H1 (cell line): ENCODE measurements around the gene PDIA3. TPM values are rescaled to one million over a fixed set of nuclear protein-coding genes. Genes with fewer than 3 reads are reported as not detected.

Source experiments
- CTCF ChIA-PET: fragments of 300-600 bp; sonication (Branson Sonifier 250); formaldehyde crosslinking; loops from one replicate; lab custom pipeline; 2021; ENCODE audit not compliant: partially characterized antibody; lab: Charles Lee
- POLR2A ChIA-PET: fragments of 300-600 bp; sonication (Branson Sonifier 250); formaldehyde crosslinking; loops from one replicate; lab custom pipeline; 2021; ENCODE audit warnings: inconsistent platforms; ENCODE audit not compliant: partially characterized antibody; lab: Charles Lee
- DNase-seq, 2 experiments: peaks; one replicate each; pipeline versions ENCODE4 v3.0.0 to v3.0.0-alpha.2; 2010 to 2022; ENCODE audit warnings: low spot score in 2 of 2, low read depth in 1 of 2, mixed read lengths in 1 of 2
- FAIRE-seq: peaks from 2 replicates; lab custom pipeline; 2011; peaks lifted over from hg19 to GRCh38; lab: Jason Lieb, UNC
- H2AFZ ChIP-seq: 2 replicates; pipeline ENCODE4 v1.8.1; 2012; ENCODE audit warnings: low read length, inconsistent platforms
- H2AK5ac ChIP-seq: 2 replicates; pipeline ENCODE4 v1.6.1; 2013; ENCODE audit warnings: low read depth, low read length
- H2BK120ac ChIP-seq: replicated peaks from 2 replicates; pipeline ENCODE3; 2013; ENCODE audit warnings: low read depth, low read length, inconsistent platforms
- H2BK12ac ChIP-seq: 2 replicates; pipeline ENCODE4 v1.6.1; 2013; ENCODE audit warnings: low read depth, low read length
- H2BK15ac ChIP-seq: 2 replicates; pipeline ENCODE4 v1.6.1; 2013; ENCODE audit warnings: low read length
- H2BK20ac ChIP-seq: 2 replicates; pipeline ENCODE4 v1.6.1; 2013; ENCODE audit warnings: low read length
- H2BK5ac ChIP-seq: 2 replicates; pipeline ENCODE4 v1.6.1; 2013; ENCODE audit warnings: low read depth, low read length
- H3K14ac ChIP-seq: 2 replicates; pipeline ENCODE4 v1.6.1; 2013; ENCODE audit warnings: inconsistent platforms; ENCODE audit not compliant: insufficient read length
- H3K18ac ChIP-seq: 2 replicates; pipeline ENCODE4 v1.6.1; 2013; ENCODE audit warnings: low read length; ENCODE audit errors: extremely low read depth
- H3K23ac ChIP-seq: 2 replicates; pipeline ENCODE4 v1.6.1; 2013; ENCODE audit warnings: inconsistent platforms; ENCODE audit not compliant: insufficient read length
- H3K23me2 ChIP-seq: 2 replicates; pipeline ENCODE4 v1.6.1; 2013; ENCODE audit warnings: low read depth, low read length
- H3K27ac ChIP-seq: 2 replicates; pipeline ENCODE4 v1.6.1; 2011; ENCODE audit warnings: low read depth, low read length, inconsistent platforms
- H3K27me3 ChIP-seq, 4 experiments: replicated peaks in 1 of 4; 1 replicate in 1 of 4; 2 replicates in 3 of 4; pipeline versions ENCODE4 v1.6.1 to v1.8.1; 2011 to 2013; ENCODE audit warnings: low read length in 3 of 4, mild to moderate bottlenecking in 3 of 4, inconsistent platforms in 2 of 4, mixed read lengths in 2 of 4, moderate library complexity in 1 of 4; ENCODE audit not compliant: control insufficient read depth in 3 of 4, insufficient read depth in 3 of 4; ENCODE audit errors: extremely low read depth in 1 of 4
- H3K36me3 ChIP-seq, 4 experiments: 2 replicates each; pipeline versions ENCODE4 v1.6.1 to v1.8.1; 2011 to 2013; ENCODE audit warnings: mild to moderate bottlenecking in 4 of 4, low read length in 3 of 4, moderate library complexity in 2 of 4, control low read depth in 1 of 4, inconsistent platforms in 1 of 4; ENCODE audit not compliant: insufficient read depth in 4 of 4, control insufficient read depth in 2 of 4
- H3K4ac ChIP-seq: replicated peaks from 2 replicates; pipeline ENCODE3; 2013; ENCODE audit warnings: low read length, low read depth, mixed read lengths, inconsistent platforms; ENCODE audit not compliant: insufficient read length
- H3K4me1 ChIP-seq, 4 experiments: replicated peaks in 1 of 4; 1 replicate in 1 of 4; 2 replicates in 3 of 4; pipeline versions ENCODE4 v1.6.1 to v1.8.1; 2011 to 2013; ENCODE audit warnings: low read length in 3 of 4, inconsistent platforms in 2 of 4, mixed read lengths in 1 of 4; ENCODE audit not compliant: insufficient read depth in 4 of 4, control insufficient read depth in 3 of 4
- H3K4me2 ChIP-seq, 2 experiments: 2 replicates each; pipeline versions ENCODE4 v1.6.1 to v1.8.1; 2011 to 2013; ENCODE audit warnings: low read depth in 2 of 2, low read length in 2 of 2, control low read depth in 1 of 2, inconsistent platforms in 1 of 2, mild to moderate bottlenecking in 1 of 2; ENCODE audit not compliant: insufficient read depth in 1 of 2
- H3K4me3 ChIP-seq, 4 experiments: fragments of 200-600, 300-600 bp in 1 of 4; sonication (generic), shearing (Covaris generic), sonication (Bioruptor Twin) in 1 of 4; 2 replicates each; pipeline versions ENCODE4 v1.5.1 to v1.8.1; 2011 to 2016; ENCODE audit warnings: low read length in 4 of 4, low read depth in 3 of 4, control low read depth in 2 of 4, inconsistent platforms in 2 of 4, mild to moderate bottlenecking in 2 of 4, mixed read lengths in 1 of 4, moderate library complexity in 1 of 4; ENCODE audit not compliant: insufficient read depth in 2 of 4; ENCODE audit errors: extremely low read depth in 1 of 4
- H3K56ac ChIP-seq: replicated peaks from 2 replicates; pipeline ENCODE3; 2013; ENCODE audit warnings: low read depth, mild to moderate bottlenecking, mixed read lengths, low read length, inconsistent platforms; ENCODE audit not compliant: insufficient read length
- H3K79me1 ChIP-seq: 2 replicates; pipeline ENCODE4 v1.6.1; 2013; ENCODE audit warnings: low read depth, low read length, control low read depth
- H3K79me2 ChIP-seq, 2 experiments: 2 replicates each; pipeline versions ENCODE4 v1.6.1 to v1.8.1; 2012 to 2013; ENCODE audit warnings: low read length in 2 of 2, mild to moderate bottlenecking in 2 of 2, inconsistent platforms in 1 of 2; ENCODE audit not compliant: insufficient read depth in 2 of 2, control insufficient read depth in 1 of 2
- H3K9ac ChIP-seq, 4 experiments: replicated peaks in 1 of 4; 1 replicate in 1 of 4; 2 replicates in 3 of 4; pipeline versions ENCODE4 v1.6.1 to v1.8.1; 2011 to 2013; ENCODE audit warnings: low read depth in 3 of 4, low read length in 3 of 4, control low read depth in 2 of 4, mild to moderate bottlenecking in 2 of 4, moderate library complexity in 2 of 4, inconsistent platforms in 1 of 4; ENCODE audit errors: extremely low read depth in 1 of 4
- H3K9me3 ChIP-seq, 2 experiments: 2 replicates each; pipeline versions ENCODE4 v1.6.1 to v1.8.1; 2012 to 2013; ENCODE audit warnings: mild to moderate bottlenecking in 2 of 2, moderate library complexity in 2 of 2, control low read depth in 1 of 2, inconsistent platforms in 1 of 2, low read depth in 1 of 2, low read length in 1 of 2, mixed read lengths in 1 of 2; ENCODE audit not compliant: insufficient read depth in 2 of 2
- H4K20me1 ChIP-seq, 2 experiments: replicated peaks in 1 of 2; 2 replicates each; pipeline versions ENCODE3 to v1.8.1; 2011 to 2013; ENCODE audit warnings: inconsistent platforms in 2 of 2, low read length in 2 of 2, mild to moderate bottlenecking in 1 of 2; ENCODE audit not compliant: insufficient read depth in 2 of 2, control insufficient read depth in 1 of 2
- H4K5ac ChIP-seq: 2 replicates; pipeline ENCODE4 v1.6.1; 2013; ENCODE audit warnings: low read length, low read depth, mixed read lengths, inconsistent platforms; ENCODE audit not compliant: insufficient read length
- H4K8ac ChIP-seq: 2 replicates; pipeline ENCODE4 v1.8.0; 2013; ENCODE audit warnings: mild to moderate bottlenecking, moderate library complexity, low read length, inconsistent platforms; ENCODE audit not compliant: insufficient read depth; ENCODE audit errors: extremely low read depth
- H4K91ac ChIP-seq: replicated peaks from 2 replicates; pipeline ENCODE3; 2013; ENCODE audit warnings: low read length, mixed read lengths, inconsistent platforms; ENCODE audit not compliant: insufficient read length
- CHD2 ChIP-seq: IDR thresholded peaks from 2 replicates; pipeline ENCODE4 v1.6.1; 2012; ENCODE audit warnings: low read length, improper control_type of control experiment
- GABPA ChIP-seq: IDR thresholded peaks from 2 replicates; pipeline ENCODE4 v1.6.1; 2011; ENCODE audit warnings: mild to moderate bottlenecking, low read length, moderate library complexity, borderline replicate concordance; ENCODE audit not compliant: insufficient read depth
- HDAC2 ChIP-seq, 2 experiments: fragments of 300-600 bp in 1 of 2; sonication (generic) in 1 of 2; IDR thresholded peaks; 2 replicates each; pipeline ENCODE4 v1.6.1; 2011 to 2012; ENCODE audit warnings: low read depth in 2 of 2, low read length in 2 of 2, mild to moderate bottlenecking in 2 of 2, moderate library complexity in 2 of 2, borderline replicate concordance in 1 of 2, inconsistent platforms in 1 of 2
- KDM4A ChIP-seq: IDR thresholded peaks from one replicate; pipeline ENCODE4 v1.7.1; 2012; ENCODE audit warnings: low read depth, mild to moderate bottlenecking, moderate library complexity, low read length, inconsistent platforms; ENCODE audit not compliant: severe bottlenecking
- POLR2A ChIP-seq, 2 experiments: IDR thresholded peaks; 1 replicate in 1 of 2; 2 replicates in 1 of 2; pipeline ENCODE4 v1.6.1; 2011; ENCODE audit warnings: low read depth in 2 of 2, low read length in 2 of 2, mild to moderate bottlenecking in 2 of 2; ENCODE audit errors: control extremely low read depth in 1 of 2
- POLR2AphosphoS5 ChIP-seq: IDR thresholded peaks from 2 replicates; pipeline ENCODE4 v1.6.1; 2011; ENCODE audit warnings: low read depth, low read length
- POU5F1 ChIP-seq: IDR thresholded peaks from 2 replicates; pipeline ENCODE4 v1.6.1; 2011; ENCODE audit warnings: low read depth, mild to moderate bottlenecking, low read length, moderate library complexity
- SIN3A ChIP-seq, 2 experiments: IDR thresholded peaks in 1 of 2; conservative IDR thresholded peaks in 1 of 2; 2 replicates each; pipeline ENCODE4 v1.6.1; 2011 to 2012; ENCODE audit warnings: low read length in 2 of 2, improper control_type of control experiment in 1 of 2, low read depth in 1 of 2, mild to moderate bottlenecking in 1 of 2
- SP1 ChIP-seq: IDR thresholded peaks from 2 replicates; pipeline ENCODE4 v1.6.1; 2011; ENCODE audit warnings: low read depth, low read length
- TAF1 ChIP-seq: IDR thresholded peaks from 2 replicates; pipeline ENCODE4 v1.6.1; 2011; ENCODE audit warnings: mild to moderate bottlenecking, low read depth, low read length
- TCF12 ChIP-seq: IDR thresholded peaks from 2 replicates; pipeline ENCODE4 v1.6.1; 2011; ENCODE audit warnings: low read depth, mild to moderate bottlenecking, low read length
- WGBS, 2 experiments: shearing (Covaris generic) in 1 of 2; methylation state at CpG; one replicate each; pipeline versions ENCODE4 v1.1.6 to v1.1.7; 2013 to 2015; ENCODE audit warnings: low lambda C conversion rate in 2 of 2, mixed read lengths in 2 of 2, inconsistent platforms in 1 of 2, low coverage in 1 of 2, missing lambda C conversion rate in 1 of 2; ENCODE audit not compliant: insufficient replicate concordance in 2 of 2, insufficient coverage in 1 of 2, insufficient read length in 1 of 2; ENCODE audit errors: extremely low coverage in 1 of 2, missing lambda C conversion rate in 1 of 2; 5-methylcytosine and 5-hydroxymethylcytosine counted together
- polyA plus RNA-seq, 7 experiments: library from polyadenylated mRNA; depleted of rRNA in 3 of 7; stranded (reverse) in 5 of 7; unstranded in 2 of 7; fragments of >200 nt in 5 of 7; fragments of 200-250 nt in 2 of 7; gene quantifications; 1 replicate in 5 of 7; 2 replicates in 1 of 7; 4 replicates in 1 of 7; pipeline versions ENCODE4 v1.2.1 to v1.2.3, GENCODE V29; 2011 to 2013; ENCODE audit warnings: missing spikeins in 2 of 7, mixed read lengths in 2 of 7
- total RNA-seq: library from RNA; stranded (reverse); fragmentation: NEBNext Ultra II Directional; extraction: Animal tissue kit (Norgen Biotek cat#: 25700); gene quantifications from 2 replicates; pipeline ENCODE4 v1.2.1, GENCODE V29; 2021

The PDIA3 gene
- total and polyA plus RNA-seq, 2 of the 8 experiments (the other 6 are each of a cell fraction or from before 2014, with no cell fraction given), result 90.4 to 655 TPM

DNA sequence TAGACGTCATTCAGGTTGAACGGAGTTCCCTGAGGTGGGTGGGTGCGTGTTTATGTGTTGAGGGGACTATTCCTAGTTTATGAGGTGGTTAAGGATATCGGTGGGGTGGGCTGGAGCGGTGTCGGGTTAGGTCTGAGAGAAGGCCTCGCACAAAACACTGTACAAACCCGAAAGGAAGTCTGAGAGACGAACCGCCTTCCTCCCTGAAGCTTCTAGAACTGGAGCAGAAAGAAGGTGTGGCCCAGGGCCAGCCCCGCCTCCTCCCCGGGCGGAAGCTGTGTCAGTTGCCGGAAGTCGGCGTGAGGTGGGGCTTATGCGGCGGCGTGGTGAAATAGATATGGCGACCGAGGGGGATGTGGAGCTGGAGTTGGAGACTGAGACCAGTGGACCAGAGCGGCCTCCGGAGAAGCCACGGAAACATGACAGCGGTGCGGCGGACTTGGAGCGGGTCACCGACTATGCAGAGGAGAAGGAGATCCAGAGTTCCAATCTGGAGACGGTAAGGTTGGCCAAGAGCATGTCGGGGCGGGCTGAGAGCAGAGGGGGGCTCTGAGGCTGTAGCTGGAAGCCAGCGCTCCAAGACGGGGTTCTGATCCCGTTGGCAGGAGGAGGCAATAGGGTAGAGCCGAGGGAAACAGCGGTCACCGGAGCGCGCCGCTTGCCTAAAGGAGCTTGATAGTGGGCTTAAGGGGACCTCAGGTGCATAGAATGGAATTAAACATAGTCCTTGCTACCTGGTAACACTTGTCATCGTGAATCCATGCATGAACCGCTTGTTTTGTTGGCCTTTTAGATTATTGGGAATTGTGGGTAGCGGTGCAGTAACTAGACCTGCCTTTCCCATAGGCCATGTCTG lies 54.3 kb downstream of the PDIA3 start, which contains the start of gene HYPK:
Gene HYPK (plus strand): TSS at position 314 of the 856 bp plus-strand sequence. CDS start 24 bp downstream, at position 338.
- peak within 1 kb of the TSS; percentile 61 to 84 (median 76) for H3K9ac ChIP-seq
- FAIRE-seq (peak; percentile 19), DNase-seq (peak; percentile 41 to 88)
- no peak within 1 kb of the TSS for H3K14ac ChIP-seq
- H3K4ac ChIP-seq, result peak within 1 kb of the TSS; percentile 55
- H2BK15ac ChIP-seq, result peak within 1 kb of the TSS; percentile 31
- H3K18ac ChIP-seq, result peak within 1 kb of the TSS; percentile 51
- no peak within 1 kb of the TSS for H4K8ac ChIP-seq
- no peaks in the 10 kb centered on the region for H3K27me3 ChIP-seq
- no peak within 1 kb of the TSS for H2AFZ ChIP-seq
- H2AK5ac ChIP-seq, result no peak within 1 kb of the TSS
- H3K36me3 ChIP-seq, result peaks cover 17 to 60% (median 19%) of the 10 kb centered on the region in 4 experiments
- peak within 1 kb of the TSS; percentile 75 to 86 for H3K4me2 ChIP-seq
- H2BK120ac ChIP-seq, result no peak within 1 kb of the TSS
- peaks cover 7 to 16% (median 11%) of the 10 kb centered on the region in 4 experiments for H3K4me1 ChIP-seq
- POLR2A ChIA-PET, result interaction anchor here (0.9 to 8.9 kb wide), 8 partner anchors 9 to 54 kb away, joined by 7 to 71 read pairs (median 8); partner anchors contain the start of genes ELL3, MFAP1, PDIA3 and WDR76
- no peaks in the 10 kb centered on the region for H3K79me1 ChIP-seq
- H4K5ac ChIP-seq, result peak within 1 kb of the TSS; percentile 71
- H2BK20ac ChIP-seq, result peak within 1 kb of the TSS; percentile 28; the same call in 1 of the 2 replicates
- peak within 1 kb of the TSS; percentile 71; the same call in 1 of the 2 replicates for H2BK12ac ChIP-seq
- H3K79me2 ChIP-seq, result peaks cover 0 to 13% of the 10 kb centered on the region in 2 experiments; a peak in 2 of 4 replicates
- peak within 1 kb of the TSS; percentile 67 to 97 (median 88) for H3K4me3 ChIP-seq
- no peaks in the 10 kb centered on the region for H3K9me3 ChIP-seq
- H3K23me2 ChIP-seq, result no peaks in the 10 kb centered on the region
- CTCF ChIA-PET, result interaction anchor here (0.7 to 1.9 kb wide), 3 partner anchors 11 to 706 kb away, joined by 3 to 5 read pairs (median 3); partner anchors contain the start of gene ELL3
- peak within 1 kb of the TSS; percentile 55 for H2BK5ac ChIP-seq
- H3K56ac ChIP-seq, result peak within 1 kb of the TSS; percentile 39
- H4K20me1 ChIP-seq, result peaks cover 0 to 3% of the 10 kb centered on the region in 2 experiments
- H3K27ac ChIP-seq, result peak within 1 kb of the TSS; percentile 28; the same call in 1 of the 2 replicates
- H3K23ac ChIP-seq, result no peak within 1 kb of the TSS
- H4K91ac ChIP-seq, result peak within 1 kb of the TSS; percentile 22
- WGBS, 2 experiments, result 11% methylated on average over 42 of the region's 44 CpGs; no CpG with 5 or more reads in 1 of the 2 experiments
- TF ChIP-seq GABPA, result peak; percentile 87; the same call in 1 of the 2 replicates
- no peak for TF ChIP-seq TCF12
- peak; percentile 82 for TF ChIP-seq TAF1
- TF ChIP-seq SIN3A (conservative IDR thresholded peaks at IDR 0.05 in 1 of 2, IDR thresholded peaks at IDR 0.05 in 1 of 2; ENCODE audit: low read depth in 1 of 2, low read length in 2 of 2), result peak; percentile 76 to 88; a peak in 3 of 4 replicates
- TF ChIP-seq HDAC2 (IDR thresholded peaks at IDR 0.05; ENCODE audit: borderline replicate concordance in 1 of 2, low read depth in 2 of 2, low read length in 2 of 2), result peak in 1 of 2 experiments; percentile 91; a peak in 2 of 4 replicates
- peak; percentile 2 to 82 for TF ChIP-seq POLR2A (IDR thresholded peaks at IDR 0.05; ENCODE audit: control extremely low read depth in 1 of 2, low read depth in 2 of 2, low read length in 2 of 2)
- no peak for TF ChIP-seq POU5F1
- peak; percentile 94 for TF ChIP-seq POLR2AphosphoS5
- 0 out of 2 replicates have a peak, but pooled peaks have one; percentile 41 for TF ChIP-seq SP1
- peak; percentile 71 for TF ChIP-seq KDM4A
- peak; percentile 52; the same call in 1 of the 2 replicates for TF ChIP-seq CHD2
